ENCODE data around the gene ZRANB1. TPM values are rescaled to one million over a fixed set of nuclear protein-coding genes. Genes with fewer than 3 reads are reported as not detected.

The ZRANB1 gene
- total RNA-seq, 2 donors from 2014 or later = 26.0 to 26.9 TPM

DNA sequence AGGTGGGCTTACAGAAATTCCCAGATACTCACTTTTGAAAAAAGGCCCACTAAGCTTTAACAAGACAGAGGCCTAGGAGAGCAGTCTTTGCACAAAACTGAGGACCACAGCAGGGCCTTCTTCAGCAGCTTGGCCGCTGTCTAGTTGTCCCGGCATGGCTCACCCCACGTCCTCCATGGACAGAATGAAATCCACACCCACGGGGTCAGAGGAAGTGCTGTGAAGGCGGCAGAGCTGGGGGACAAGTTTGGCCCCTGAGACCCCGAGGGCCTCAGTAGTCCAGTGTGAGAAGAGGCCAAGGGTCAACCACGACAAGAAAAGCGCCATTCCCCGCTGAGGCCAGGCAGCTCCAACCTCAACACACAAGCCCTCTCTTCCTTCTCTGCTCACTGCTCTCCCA lies 78.9 kb downstream of the ZRANB1 start:
- H3K4me1 Mint-ChIP-seq = peaks cover 21% of the 10 kb centered on the region
- TF ChIP-seq, protein P1, sequence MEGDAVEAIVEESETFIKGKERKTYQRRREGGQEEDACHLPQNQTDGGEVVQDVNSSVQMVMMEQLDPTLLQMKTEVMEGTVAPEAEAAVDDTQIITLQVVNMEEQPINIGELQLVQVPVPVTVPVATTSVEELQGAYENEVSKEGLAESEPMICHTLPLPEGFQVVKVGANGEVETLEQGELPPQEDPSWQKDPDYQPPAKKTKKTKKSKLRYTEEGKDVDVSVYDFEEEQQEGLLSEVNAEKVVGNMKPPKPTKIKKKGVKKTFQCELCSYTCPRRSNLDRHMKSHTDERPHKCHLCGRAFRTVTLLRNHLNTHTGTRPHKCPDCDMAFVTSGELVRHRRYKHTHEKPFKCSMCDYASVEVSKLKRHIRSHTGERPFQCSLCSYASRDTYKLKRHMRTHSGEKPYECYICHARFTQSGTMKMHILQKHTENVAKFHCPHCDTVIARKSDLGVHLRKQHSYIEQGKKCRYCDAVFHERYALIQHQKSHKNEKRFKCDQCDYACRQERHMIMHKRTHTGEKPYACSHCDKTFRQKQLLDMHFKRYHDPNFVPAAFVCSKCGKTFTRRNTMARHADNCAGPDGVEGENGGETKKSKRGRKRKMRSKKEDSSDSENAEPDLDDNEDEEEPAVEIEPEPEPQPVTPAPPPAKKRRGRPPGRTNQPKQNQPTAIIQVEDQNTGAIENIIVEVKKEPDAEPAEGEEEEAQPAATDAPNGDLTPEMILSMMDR (conservative IDR thresholded peaks at IDR 0.05) = no peak
- no peaks in the 10 kb centered on the region for H3K4me1 ChIP-seq (ENCODE audit: control insufficient read depth, insufficient read depth, low read length)
- H3K27ac Mint-ChIP-seq = no peak overlapping the region
- peaks cover 20% of the 10 kb centered on the region for H3K9me3 ChIP-seq (ENCODE audit: control insufficient read depth, low read length)
- no peak overlapping the region for H3K4me3 Mint-ChIP-seq
- peaks cover 22% of the 10 kb centered on the region for H3K36me3 ChIP-seq (ENCODE audit: control insufficient read depth, insufficient read depth, low read length)
- no peak overlapping the region for H3K4me3 ChIP-seq (ENCODE audit: low read length)
- no peak overlapping the region for H3K27ac ChIP-seq (ENCODE audit: low read depth, low read length)
- H3K27me3 Mint-ChIP-seq (ENCODE audit: insufficient read depth) = no peaks in the 10 kb centered on the region
- peaks cover 58% of the 10 kb centered on the region for H3K36me3 Mint-ChIP-seq (ENCODE audit: low read depth)
- DNase-seq = no peak
- H3K9ac ChIP-seq (ENCODE audit: extremely low read depth, low read length, poor library complexity, severe bottlenecking) = no peak overlapping the region
- peaks cover 24% of the 10 kb centered on the region for H3K9me3 Mint-ChIP-seq
- no peaks in the 10 kb centered on the region for H3K27me3 ChIP-seq (ENCODE audit: control insufficient read depth, insufficient read depth, low read length, poor library complexity, severe bottlenecking)
- WGBS, 2 experiments (ENCODE audit: insufficient coverage in 1 of 2, insufficient read length in 1 of 2) = 91 to 97% methylated on average over 5 to 9 of the region's 9 CpGs

DNA sequence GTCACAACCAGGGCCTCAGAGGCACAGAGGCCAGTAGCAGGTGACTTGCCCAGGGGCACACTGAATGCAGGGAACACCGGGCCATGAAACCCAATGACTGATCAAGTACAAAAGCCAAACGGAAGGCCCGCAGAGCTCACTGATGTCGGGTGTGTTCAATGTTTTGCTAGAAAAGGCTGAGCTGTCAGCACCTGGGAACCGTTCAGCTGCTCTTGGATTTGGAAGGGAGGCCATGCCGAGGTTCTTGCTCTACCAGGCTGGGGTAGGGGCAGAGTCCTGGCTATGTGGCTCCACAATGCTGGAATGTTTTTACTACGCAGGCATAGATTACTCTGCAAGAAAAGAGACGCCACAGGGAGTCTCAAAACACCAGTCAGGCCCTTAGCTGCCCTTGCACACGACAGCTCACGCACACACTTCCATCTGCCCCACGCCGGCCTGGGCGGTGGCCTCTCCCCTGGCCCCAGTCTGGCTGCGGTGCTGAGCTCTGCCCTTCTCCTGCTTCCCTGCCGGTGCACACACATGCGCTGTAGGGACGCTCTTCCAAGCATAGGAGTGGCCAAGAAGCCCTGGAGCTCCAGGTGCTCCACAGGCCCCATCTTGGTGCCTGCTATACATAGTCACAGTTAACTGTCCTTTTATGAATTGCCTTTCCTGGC lies 79.9 kb downstream of the ZRANB1 start:
- H3K9me3 ChIP-seq (ENCODE audit: control insufficient read depth, low read length) = peaks cover 20% of the 10 kb centered on the region
- peaks cover 21% of the 10 kb centered on the region for H3K4me1 Mint-ChIP-seq
- H3K9me3 Mint-ChIP-seq = peaks cover 24% of the 10 kb centered on the region
- WGBS, 2 experiments (ENCODE audit: insufficient coverage in 1 of 2, insufficient read length in 1 of 2) = 82 to 91% methylated on average over 13 to 17 of the region's 17 CpGs
- no peak overlapping the region for H3K4me3 Mint-ChIP-seq
- H3K4me3 ChIP-seq (ENCODE audit: low read length) = no peak overlapping the region
- H3K4me1 ChIP-seq (ENCODE audit: control insufficient read depth, insufficient read depth, low read length) = no peaks in the 10 kb centered on the region
- H3K36me3 Mint-ChIP-seq (ENCODE audit: low read depth) = peaks cover 59% of the 10 kb centered on the region
- TF ChIP-seq, protein P1 (conservative IDR thresholded peaks at IDR 0.05) = no peak
- no peak for DNase-seq
- peak overlapping the region; percentile 84 for H3K27ac Mint-ChIP-seq
- H3K27me3 ChIP-seq (ENCODE audit: control insufficient read depth, insufficient read depth, low read length, poor library complexity, severe bottlenecking) = no peaks in the 10 kb centered on the region
- no peaks in the 10 kb centered on the region for H3K27me3 Mint-ChIP-seq (ENCODE audit: insufficient read depth)
- no peak overlapping the region for H3K27ac ChIP-seq (ENCODE audit: low read depth, low read length)
- no peak overlapping the region for H3K9ac ChIP-seq (ENCODE audit: extremely low read depth, low read length, poor library complexity, severe bottlenecking)
- H3K36me3 ChIP-seq (ENCODE audit: control insufficient read depth, insufficient read depth, low read length) = peaks cover 22% of the 10 kb centered on the region

DNA sequence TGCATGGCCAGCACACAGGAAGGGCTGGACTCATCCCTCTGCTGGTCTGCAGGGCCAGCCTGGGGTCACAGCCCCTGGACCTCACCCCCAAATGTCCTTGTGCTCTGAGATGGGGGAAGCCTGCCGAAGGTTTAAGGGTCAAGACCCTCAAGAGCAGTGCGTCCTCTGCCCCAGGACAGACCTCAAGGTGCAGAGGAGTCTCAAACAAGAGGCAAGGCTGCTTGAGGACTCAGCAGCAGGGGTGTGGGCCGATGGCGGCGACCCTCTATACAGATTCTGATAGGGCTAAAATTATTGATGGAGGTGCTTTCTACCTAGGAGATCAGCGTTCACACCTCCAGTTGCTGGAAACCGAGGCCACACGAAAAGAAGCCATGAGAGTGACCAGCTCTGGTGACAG lies 80.7 kb downstream of the ZRANB1 start:
- no peaks in the 10 kb centered on the region for H3K27me3 ChIP-seq (ENCODE audit: control insufficient read depth, insufficient read depth, low read length, poor library complexity, severe bottlenecking)
- H3K36me3 ChIP-seq (ENCODE audit: control insufficient read depth, insufficient read depth, low read length) = peaks cover 18% of the 10 kb centered on the region
- H3K4me1 ChIP-seq (ENCODE audit: control insufficient read depth, insufficient read depth, low read length) = no peaks in the 10 kb centered on the region
- H3K4me3 ChIP-seq (ENCODE audit: low read length) = no peak overlapping the region
- TF ChIP-seq, protein P1 (conservative IDR thresholded peaks at IDR 0.05) = no peak
- no peak overlapping the region for H3K9ac ChIP-seq (ENCODE audit: extremely low read depth, low read length, poor library complexity, severe bottlenecking)
- H3K9me3 Mint-ChIP-seq = peaks cover 24% of the 10 kb centered on the region
- no peaks in the 10 kb centered on the region for H3K27me3 Mint-ChIP-seq (ENCODE audit: insufficient read depth)
- H3K36me3 Mint-ChIP-seq (ENCODE audit: low read depth) = peaks cover 59% of the 10 kb centered on the region
- H3K9me3 ChIP-seq (ENCODE audit: control insufficient read depth, low read length) = peaks cover 20% of the 10 kb centered on the region
- peak overlapping the region; percentile 84 for H3K27ac Mint-ChIP-seq
- WGBS, 2 experiments (ENCODE audit: insufficient coverage in 1 of 2, insufficient read length in 1 of 2) = 87 to 93% methylated on average over 8 of the region's 8 CpGs
- peaks cover 21% of the 10 kb centered on the region for H3K4me1 Mint-ChIP-seq
- no peak overlapping the region for H3K4me3 Mint-ChIP-seq
- peak overlapping the region; percentile 53 for H3K27ac ChIP-seq (ENCODE audit: low read depth, low read length)
- DNase-seq = no peak
